HepG2 (cell line): ENCODE data around the gene DLG4. TPM values are rescaled to one million over a fixed set of nuclear protein-coding genes. Genes with fewer than 3 reads are reported as not detected.

Experiments
- IRF2 ChIP-seq: IDR thresholded peaks from 2 replicates; pipeline ENCODE4 v1.6.1; 2018; ENCODE audit warnings: missing genetic modification reagents, missing compliant biosample characterization
- MZF1 ChIP-seq: sonication (generic); formaldehyde crosslinking; IDR thresholded peaks from 2 replicates; pipeline ENCODE4 v1.8.1; 2023; ENCODE audit warnings: mild to moderate bottlenecking, missing genetic modification reagents, borderline replicate concordance
- ZFP82 ChIP-seq: sonication (generic); formaldehyde crosslinking; IDR thresholded peaks from 2 replicates; pipeline ENCODE4 v1.5.1; 2020; ENCODE audit warnings: mild to moderate bottlenecking, missing genetic modification reagents, borderline replicate concordance
- ZFP90 ChIP-seq: sonication (generic); formaldehyde crosslinking; IDR thresholded peaks from 2 replicates; pipeline ENCODE4 v1.8.0; 2022; ENCODE audit warnings: missing genetic modification reagents, mild to moderate bottlenecking, inconsistent platforms, borderline replicate concordance
- ZNF124 ChIP-seq: sonication (generic); formaldehyde crosslinking; IDR thresholded peaks from 2 replicates; pipeline ENCODE4 v1.4.0; 2020; ENCODE audit warnings: missing genetic modification reagents
- ZNF441 ChIP-seq: sonication (generic); formaldehyde crosslinking; IDR thresholded peaks from 2 replicates; pipeline ENCODE4 v1.7.0; 2021; ENCODE audit warnings: missing genetic modification reagents, borderline replicate concordance
- ZNF781 ChIP-seq: sonication (generic); formaldehyde crosslinking; IDR thresholded peaks from 2 replicates; pipeline ENCODE4 v1.5.1; 2020; ENCODE audit warnings: borderline replicate concordance, mild to moderate bottlenecking, missing genetic modification reagents; ENCODE audit errors: not compliant biosample characterization
- ZSCAN29 ChIP-seq: sonication (generic); formaldehyde crosslinking; conservative IDR thresholded peaks from 2 replicates; pipeline ENCODE4 v1.4.0; 2020; ENCODE audit warnings: mild to moderate bottlenecking, missing genetic modification reagents
- polyA plus RNA-seq, 8 experiments: library from polyadenylated mRNA; depleted of rRNA in 3 of 8; stranded (reverse) in 7 of 8; unstranded in 1 of 8; fragments of >200 nt; fragmentation: Illumina TruSeq in 4 of 8; extraction: Trizol in 4 of 8; gene quantifications; 2 replicates each; pipeline versions ENCODE4 v1.2.1 to v1.2.3, GENCODE V29; 2011 to 2016; ENCODE audit warnings: low read depth in 4 of 8, missing spikeins in 1 of 8, mixed read lengths in 1 of 8; ENCODE audit not compliant: insufficient read depth in 1 of 8
- total RNA-seq, 5 experiments: library from RNA; depleted of rRNA; stranded (reverse); fragments of >200 nt; fragmentation: Illumina TruSeq; extraction: Trizol; gene quantifications; 2 replicates each; pipeline ENCODE4 v1.2.3, GENCODE V29; 2016; ENCODE audit warnings: low read depth in 1 of 5
- TF ChIP-seq, protein P1 (sequence below): sonication (generic); formaldehyde crosslinking; conservative IDR thresholded peaks from 2 replicates; pipeline ENCODE4 v1.4.0; 2020; ENCODE audit warnings: missing genetic modification reagents
- TF ChIP-seq, protein P2 (sequence below): sonication (generic); formaldehyde crosslinking; IDR thresholded peaks from 2 replicates; pipeline ENCODE4 v1.4.0; 2020; ENCODE audit warnings: missing genetic modification reagents
- TF ChIP-seq, protein P3 (sequence below): IDR thresholded peaks from 2 replicates; pipeline ENCODE4 v1.4.0; 2020; ENCODE audit warnings: mild to moderate bottlenecking, missing genetic modification reagents
- TF ChIP-seq, protein P4 (sequence below): sonication (generic); formaldehyde crosslinking; IDR thresholded peaks from 2 replicates; pipeline ENCODE4 v1.5.1; 2020; ENCODE audit warnings: mild to moderate bottlenecking, missing genetic modification reagents, moderate library complexity
- TF ChIP-seq, protein P5 (sequence below): sonication (generic); formaldehyde crosslinking; IDR thresholded peaks from 2 replicates; pipeline ENCODE4 v1.4.0; 2020; ENCODE audit warnings: missing genetic modification reagents

DLG4 gene
- total and polyA plus RNA-seq, 2 of the 13 experiments (the other 11 are each of a cell fraction or from before 2014, with no cell fraction given), result 0.71 to 4.3 TPM

DNA sequence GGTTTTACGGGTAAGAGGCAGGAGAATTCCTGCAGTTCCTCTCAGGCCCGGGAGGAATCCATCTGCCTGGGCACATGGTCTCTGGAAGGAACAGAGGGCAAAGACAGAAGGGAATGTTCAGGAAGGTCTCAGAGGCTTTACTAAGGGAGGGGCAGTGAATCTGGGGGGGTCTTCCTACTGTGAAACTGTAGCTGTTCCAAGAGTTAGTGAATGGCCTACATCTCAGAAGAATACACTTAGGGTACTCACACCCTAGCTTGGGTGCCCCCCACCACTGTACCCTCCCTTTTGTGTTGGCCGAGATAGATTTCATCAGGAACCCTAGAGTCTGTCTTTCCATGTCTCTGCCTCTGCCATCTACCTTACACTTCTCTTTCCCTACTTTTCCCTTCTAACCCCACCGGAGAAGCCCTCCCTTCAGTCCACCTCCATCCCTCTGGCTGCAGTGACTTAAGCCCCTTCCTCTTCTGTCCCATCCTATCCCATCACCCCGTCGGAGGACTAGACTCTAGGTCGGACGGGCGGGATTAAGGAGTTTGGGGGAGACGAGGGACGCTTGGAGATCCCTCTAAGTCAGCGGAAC lies 316 bp downstream of the DLG4 start (continued):
- TF ChIP-seq, protein P1, sequence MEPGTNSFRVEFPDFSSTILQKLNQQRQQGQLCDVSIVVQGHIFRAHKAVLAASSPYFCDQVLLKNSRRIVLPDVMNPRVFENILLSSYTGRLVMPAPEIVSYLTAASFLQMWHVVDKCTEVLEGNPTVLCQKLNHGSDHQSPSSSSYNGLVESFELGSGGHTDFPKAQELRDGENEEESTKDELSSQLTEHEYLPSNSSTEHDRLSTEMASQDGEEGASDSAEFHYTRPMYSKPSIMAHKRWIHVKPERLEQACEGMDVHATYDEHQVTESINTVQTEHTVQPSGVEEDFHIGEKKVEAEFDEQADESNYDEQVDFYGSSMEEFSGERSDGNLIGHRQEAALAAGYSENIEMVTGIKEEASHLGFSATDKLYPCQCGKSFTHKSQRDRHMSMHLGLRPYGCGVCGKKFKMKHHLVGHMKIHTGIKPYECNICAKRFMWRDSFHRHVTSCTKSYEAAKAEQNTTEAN, result peak; percentile 57
- TF ChIP-seq, protein P2, sequence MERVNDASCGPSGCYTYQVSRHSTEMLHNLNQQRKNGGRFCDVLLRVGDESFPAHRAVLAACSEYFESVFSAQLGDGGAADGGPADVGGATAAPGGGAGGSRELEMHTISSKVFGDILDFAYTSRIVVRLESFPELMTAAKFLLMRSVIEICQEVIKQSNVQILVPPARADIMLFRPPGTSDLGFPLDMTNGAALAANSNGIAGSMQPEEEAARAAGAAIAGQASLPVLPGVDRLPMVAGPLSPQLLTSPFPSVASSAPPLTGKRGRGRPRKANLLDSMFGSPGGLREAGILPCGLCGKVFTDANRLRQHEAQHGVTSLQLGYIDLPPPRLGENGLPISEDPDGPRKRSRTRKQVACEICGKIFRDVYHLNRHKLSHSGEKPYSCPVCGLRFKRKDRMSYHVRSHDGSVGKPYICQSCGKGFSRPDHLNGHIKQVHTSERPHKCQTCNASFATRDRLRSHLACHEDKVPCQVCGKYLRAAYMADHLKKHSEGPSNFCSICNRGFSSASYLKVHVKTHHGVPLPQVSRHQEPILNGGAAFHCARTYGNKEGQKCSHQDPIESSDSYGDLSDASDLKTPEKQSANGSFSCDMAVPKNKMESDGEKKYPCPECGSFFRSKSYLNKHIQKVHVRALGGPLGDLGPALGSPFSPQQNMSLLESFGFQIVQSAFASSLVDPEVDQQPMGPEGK (CRISPR knock-in tag), result peak; percentile 9; the same call in 1 of the 2 replicates
- no peak for TF ChIP-seq IRF2 (CRISPR knock-in tag)
- TF ChIP-seq ZNF124 (CRISPR knock-in tag), result 0 out of 2 replicates have a peak, but pooled peaks have one; percentile 37
- TF ChIP-seq, protein P3, sequence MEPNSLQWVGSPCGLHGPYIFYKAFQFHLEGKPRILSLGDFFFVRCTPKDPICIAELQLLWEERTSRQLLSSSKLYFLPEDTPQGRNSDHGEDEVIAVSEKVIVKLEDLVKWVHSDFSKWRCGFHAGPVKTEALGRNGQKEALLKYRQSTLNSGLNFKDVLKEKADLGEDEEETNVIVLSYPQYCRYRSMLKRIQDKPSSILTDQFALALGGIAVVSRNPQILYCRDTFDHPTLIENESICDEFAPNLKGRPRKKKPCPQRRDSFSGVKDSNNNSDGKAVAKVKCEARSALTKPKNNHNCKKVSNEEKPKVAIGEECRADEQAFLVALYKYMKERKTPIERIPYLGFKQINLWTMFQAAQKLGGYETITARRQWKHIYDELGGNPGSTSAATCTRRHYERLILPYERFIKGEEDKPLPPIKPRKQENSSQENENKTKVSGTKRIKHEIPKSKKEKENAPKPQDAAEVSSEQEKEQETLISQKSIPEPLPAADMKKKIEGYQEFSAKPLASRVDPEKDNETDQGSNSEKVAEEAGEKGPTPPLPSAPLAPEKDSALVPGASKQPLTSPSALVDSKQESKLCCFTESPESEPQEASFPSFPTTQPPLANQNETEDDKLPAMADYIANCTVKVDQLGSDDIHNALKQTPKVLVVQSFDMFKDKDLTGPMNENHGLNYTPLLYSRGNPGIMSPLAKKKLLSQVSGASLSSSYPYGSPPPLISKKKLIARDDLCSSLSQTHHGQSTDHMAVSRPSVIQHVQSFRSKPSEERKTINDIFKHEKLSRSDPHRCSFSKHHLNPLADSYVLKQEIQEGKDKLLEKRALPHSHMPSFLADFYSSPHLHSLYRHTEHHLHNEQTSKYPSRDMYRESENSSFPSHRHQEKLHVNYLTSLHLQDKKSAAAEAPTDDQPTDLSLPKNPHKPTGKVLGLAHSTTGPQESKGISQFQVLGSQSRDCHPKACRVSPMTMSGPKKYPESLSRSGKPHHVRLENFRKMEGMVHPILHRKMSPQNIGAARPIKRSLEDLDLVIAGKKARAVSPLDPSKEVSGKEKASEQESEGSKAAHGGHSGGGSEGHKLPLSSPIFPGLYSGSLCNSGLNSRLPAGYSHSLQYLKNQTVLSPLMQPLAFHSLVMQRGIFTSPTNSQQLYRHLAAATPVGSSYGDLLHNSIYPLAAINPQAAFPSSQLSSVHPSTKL (CRISPR knock-in tag), result 0 out of 2 replicates have a peak, but pooled peaks have one; percentile 3
- TF ChIP-seq ZFP82 (CRISPR knock-in tag), result 0 out of 2 replicates have a peak, but pooled peaks have one; percentile 49
- TF ChIP-seq MZF1 (CRISPR knock-in tag), result peak; percentile 81; the same call in 1 of the 2 replicates
- TF ChIP-seq, protein P4, sequence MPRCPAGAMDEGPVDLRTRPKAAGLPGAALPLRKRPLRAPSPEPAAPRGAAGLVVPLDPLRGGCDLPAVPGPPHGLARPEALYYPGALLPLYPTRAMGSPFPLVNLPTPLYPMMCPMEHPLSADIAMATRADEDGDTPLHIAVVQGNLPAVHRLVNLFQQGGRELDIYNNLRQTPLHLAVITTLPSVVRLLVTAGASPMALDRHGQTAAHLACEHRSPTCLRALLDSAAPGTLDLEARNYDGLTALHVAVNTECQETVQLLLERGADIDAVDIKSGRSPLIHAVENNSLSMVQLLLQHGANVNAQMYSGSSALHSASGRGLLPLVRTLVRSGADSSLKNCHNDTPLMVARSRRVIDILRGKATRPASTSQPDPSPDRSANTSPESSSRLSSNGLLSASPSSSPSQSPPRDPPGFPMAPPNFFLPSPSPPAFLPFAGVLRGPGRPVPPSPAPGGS (CRISPR knock-in tag), result no peak
- TF ChIP-seq, protein P5, sequence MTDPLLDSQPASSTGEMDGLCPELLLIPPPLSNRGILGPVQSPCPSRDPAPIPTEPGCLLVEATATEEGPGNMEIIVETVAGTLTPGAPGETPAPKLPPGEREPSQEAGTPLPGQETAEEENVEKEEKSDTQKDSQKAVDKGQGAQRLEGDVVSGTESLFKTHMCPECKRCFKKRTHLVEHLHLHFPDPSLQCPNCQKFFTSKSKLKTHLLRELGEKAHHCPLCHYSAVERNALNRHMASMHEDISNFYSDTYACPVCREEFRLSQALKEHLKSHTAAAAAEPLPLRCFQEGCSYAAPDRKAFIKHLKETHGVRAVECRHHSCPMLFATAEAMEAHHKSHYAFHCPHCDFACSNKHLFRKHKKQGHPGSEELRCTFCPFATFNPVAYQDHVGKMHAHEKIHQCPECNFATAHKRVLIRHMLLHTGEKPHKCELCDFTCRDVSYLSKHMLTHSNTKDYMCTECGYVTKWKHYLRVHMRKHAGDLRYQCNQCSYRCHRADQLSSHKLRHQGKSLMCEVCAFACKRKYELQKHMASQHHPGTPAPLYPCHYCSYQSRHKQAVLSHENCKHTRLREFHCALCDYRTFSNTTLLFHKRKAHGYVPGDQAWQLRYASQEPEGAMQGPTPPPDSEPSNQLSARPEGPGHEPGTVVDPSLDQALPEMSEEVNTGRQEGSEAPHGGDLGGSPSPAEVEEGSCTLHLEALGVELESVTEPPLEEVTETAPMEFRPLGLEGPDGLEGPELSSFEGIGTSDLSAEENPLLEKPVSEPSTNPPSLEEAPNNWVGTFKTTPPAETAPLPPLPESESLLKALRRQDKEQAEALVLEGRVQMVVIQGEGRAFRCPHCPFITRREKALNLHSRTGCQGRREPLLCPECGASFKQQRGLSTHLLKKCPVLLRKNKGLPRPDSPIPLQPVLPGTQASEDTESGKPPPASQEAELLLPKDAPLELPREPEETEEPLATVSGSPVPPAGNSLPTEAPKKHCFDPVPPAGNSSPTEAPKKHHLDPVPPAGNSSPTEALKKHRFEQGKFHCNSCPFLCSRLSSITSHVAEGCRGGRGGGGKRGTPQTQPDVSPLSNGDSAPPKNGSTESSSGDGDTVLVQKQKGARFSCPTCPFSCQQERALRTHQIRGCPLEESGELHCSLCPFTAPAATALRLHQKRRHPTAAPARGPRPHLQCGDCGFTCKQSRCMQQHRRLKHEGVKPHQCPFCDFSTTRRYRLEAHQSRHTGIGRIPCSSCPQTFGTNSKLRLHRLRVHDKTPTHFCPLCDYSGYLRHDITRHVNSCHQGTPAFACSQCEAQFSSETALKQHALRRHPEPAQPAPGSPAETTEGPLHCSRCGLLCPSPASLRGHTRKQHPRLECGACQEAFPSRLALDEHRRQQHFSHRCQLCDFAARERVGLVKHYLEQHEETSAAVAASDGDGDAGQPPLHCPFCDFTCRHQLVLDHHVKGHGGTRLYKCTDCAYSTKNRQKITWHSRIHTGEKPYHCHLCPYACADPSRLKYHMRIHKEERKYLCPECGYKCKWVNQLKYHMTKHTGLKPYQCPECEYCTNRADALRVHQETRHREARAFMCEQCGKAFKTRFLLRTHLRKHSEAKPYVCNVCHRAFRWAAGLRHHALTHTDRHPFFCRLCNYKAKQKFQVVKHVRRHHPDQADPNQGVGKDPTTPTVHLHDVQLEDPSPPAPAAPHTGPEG (CRISPR knock-in tag), result peak; percentile 15; the same call in 1 of the 2 replicates
- 0 out of 2 replicates have a peak, but pooled peaks have one; percentile 63 for TF ChIP-seq ZFP90 (CRISPR knock-in tag)
- 0 out of 2 replicates have a peak, but pooled peaks have one; percentile 10 for TF ChIP-seq ZNF441
- no peak for TF ChIP-seq ZSCAN29 (CRISPR knock-in tag)
- TF ChIP-seq ZNF781, result peak; percentile 48
